ENCODE data around the gene CNTN5.

Gene CNTN5

GRCh38 chr11:100329352-100329751 is 1308.6 kb downstream of the CNTN5 start:
- DNase-seq (ENCODE audit: low spot score) = no peak

DNA sequence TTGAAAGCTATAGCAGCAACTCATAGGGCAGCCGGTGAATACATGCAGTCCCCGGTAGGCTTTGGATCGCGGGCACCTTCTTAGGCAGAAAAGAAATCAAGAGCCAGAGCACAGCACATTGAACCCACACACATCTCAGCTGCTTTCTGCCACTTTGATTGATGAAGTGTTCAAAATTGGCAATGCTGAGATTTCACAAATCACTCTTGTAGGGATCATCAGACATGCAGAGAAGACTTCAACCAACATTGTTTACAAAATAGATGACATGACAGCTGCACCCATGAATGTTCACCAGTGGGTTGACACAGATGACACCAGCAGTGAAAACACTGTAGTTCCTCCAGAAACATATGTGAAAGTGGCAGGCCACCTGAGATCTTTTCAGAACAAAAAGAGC is 1316.1 kb downstream of the CNTN5 start:
- no peak for DNase-seq (ENCODE audit: low spot score)

DNA sequence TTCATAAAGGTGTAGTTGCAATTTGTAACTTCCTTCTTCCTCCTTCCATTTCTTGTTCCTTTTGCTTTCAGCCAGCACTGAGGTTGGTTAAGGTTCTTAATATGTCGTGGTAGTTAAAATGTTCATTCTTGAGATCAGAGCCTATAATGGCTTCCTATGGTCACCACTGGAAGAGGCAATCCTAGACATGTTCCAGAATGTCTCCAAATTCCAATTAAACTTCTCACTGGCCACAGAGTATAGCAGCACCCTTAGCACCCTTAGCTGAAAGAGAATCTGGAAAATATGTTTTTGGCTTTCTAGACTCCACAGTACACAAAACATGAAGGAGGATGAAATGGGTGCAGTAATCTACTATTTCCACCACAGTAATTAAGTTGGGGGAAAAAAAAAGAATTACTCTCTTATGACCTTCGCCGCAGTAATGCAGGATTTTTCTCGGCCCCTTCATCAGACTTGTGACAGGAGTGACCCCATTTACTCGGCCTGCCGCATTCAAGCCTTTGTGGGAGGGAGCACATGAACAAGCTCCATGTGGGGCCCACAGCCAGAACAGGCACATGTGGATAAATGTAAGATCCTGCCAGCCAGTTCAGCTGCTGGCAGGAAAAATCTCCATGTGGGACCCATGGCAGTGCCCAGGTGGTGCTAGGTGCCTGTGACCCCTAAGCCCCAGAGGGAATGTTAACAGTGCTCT is 1317.5 kb downstream of the CNTN5 start:
- DNase-seq (ENCODE audit: low spot score) = no peak

GRCh38 chr11:100340466-100341319 is 1319.9 kb downstream of the CNTN5 start:
- DNase-seq (ENCODE audit: low spot score) = no peak

DNA sequence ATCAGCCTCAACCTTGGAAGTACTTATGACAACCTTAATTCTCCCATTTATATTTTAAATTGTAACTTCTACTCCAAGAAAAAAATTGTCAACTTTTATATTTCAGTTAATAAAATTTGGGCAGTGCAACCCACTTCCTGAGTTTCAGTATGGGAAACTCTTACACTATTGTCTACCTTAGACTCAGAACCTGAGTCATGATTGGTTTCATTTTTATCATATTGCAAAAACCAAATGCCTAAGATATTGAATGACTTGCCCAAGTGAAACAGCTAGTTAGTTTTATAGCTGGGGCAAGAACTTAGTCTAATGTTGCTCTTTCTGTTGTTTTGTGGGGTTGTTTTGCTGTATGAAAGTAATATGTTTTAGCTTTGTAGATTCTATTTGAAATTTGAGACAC is 1332.3 kb downstream of the CNTN5 start:
- no peak for DNase-seq (ENCODE audit: low spot score)

DNA sequence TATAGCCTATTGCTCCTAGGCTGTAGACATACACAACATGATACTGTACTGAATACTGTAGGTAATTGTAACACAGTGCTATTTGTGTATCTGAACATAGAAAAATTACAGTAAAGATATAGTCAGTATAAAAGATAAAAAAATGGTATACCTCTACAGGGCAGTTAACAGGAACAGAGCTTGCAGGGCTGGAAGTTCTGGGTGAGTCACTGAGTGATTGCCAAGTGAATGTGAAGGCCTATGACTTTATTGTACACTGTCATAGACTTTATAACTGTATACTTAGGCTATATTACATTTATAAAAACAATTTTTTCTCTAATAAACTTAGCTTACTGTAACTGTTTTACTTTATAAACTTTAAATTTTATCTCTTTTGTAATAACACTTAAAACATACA is 1334.0 kb downstream of the CNTN5 start:
- no peak for DNase-seq (ENCODE audit: low spot score)

DNA sequence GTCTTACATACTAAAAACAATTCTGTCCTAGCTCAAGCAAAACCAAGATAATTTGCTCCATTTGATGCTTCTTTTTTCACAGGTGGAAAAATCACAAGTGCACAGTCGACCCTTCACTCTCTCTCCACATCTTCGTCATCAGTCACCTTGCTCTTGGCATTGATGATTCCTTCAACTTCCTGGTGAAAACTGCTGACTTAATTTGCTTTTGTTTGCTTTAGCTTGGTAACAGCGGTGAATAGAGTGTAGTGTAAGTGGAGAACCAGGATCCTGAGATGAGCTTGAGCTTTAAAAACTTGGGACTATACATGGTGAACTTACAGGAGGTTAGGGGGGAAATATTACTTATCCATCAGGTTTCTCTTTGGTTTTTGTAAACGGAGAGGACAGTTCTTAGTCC is 1335.3 kb downstream of the CNTN5 start:
- no peak for DNase-seq (ENCODE audit: low spot score)

DNA sequence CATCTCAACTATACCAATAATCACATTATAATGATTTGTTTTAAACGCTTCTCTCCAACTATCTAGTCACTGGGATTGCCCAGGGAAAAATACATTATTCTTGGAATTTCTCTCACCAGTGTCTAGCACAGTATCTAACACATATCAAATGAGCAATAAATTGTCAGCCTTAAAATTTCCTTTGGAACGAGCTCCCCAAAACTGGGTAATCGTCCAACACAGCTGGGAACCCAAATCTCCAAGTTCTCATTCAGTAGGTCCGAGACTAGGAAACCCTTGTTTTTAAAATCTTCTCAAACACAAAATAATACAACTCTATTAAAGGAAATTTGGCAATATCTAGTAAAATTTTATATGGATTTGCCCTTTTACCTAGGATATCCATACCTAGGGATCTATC is 1338.5 kb downstream of the CNTN5 start:
- no peak for DNase-seq (ENCODE audit: low spot score)

GRCh38 chr11:100367892-100368291 is 1347.1 kb downstream of the CNTN5 start:
- no peak for DNase-seq (ENCODE audit: low spot score)

GRCh38 chr11:100383357-100383865 is 1362.7 kb downstream of the CNTN5 start:
- no peak for DNase-seq (ENCODE audit: low spot score)

DNA sequence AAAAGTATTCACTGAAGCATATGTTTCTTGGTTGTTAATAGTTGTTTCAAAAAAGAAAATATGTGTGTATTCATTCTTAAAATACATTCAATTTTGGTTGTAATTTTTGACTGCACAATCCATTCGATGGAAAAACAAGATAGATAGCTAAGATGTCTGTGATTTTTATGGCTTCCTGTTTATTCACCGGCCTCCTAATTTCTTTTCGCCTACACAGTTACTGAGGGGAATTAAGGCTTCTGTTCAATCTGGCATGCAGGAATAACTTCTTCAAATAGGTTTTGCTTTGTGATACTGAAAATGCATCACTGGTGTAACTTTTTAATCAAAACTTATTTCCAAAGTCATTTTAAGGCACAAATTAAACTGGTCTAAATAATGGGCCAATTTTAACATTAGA is 1375.5 kb downstream of the CNTN5 start:
- DNase-seq (ENCODE audit: low spot score) = no peak

GRCh38 chr11:100397401-100397800 is 1376.7 kb downstream of the CNTN5 start:
- no peak for DNase-seq (ENCODE audit: low spot score)

- DNase-seq (ENCODE audit: low spot score) = no peak
These were observed 1383.1 kb downstream of the CNTN5 start for GRCh38 chr11:100403816-100404215.

GRCh38 chr11:100404907-100405306 is 1384.2 kb downstream of the CNTN5 start:
- no peak for DNase-seq (ENCODE audit: low spot score)

All from germinal center (tissue), 1 donor.